Measurements from ENCODE around the gene CCN6. TPM values are rescaled to one million over a fixed set of nuclear protein-coding genes. Genes with fewer than 3 reads are reported as not detected.

The CCN6 gene
- total RNA-seq, 1 experiment from 2014 or later: not detected

DNA sequence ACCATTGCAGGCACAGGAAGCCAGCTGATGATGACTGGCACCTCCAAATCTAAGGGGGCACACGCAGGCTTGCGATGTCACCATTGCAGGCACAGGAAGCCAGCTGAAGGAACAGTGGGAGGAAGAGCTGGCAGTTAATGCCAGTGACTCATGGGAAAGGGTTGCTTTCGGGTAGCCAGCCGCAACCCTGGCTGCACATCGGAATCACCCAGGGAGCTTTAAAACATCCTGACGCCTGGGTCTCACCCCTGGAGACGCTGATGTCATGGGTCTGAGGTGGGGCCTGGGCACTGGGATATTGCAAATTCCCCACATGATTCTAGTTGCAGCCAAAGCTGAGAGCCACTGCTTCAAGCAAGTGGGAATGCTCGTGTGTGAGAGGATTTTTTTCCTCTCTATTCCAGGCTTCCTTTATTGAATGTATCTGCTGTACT is 16.1 kb upstream of the CCN6 start:
- Histone ChIP-seq H3K9me3 (ENCODE audit: control insufficient read depth, low read depth, low read length) (no peaks in the 10 kb centered on the region), H3K14ac (ENCODE audit: insufficient read depth, low read length) (no peak overlapping the region), H2BK120ac (ENCODE audit: low read depth, low read length, poor library complexity, severe bottlenecking) (no peak overlapping the region), H2BK20ac (ENCODE audit: low read depth, low read length, poor library complexity, severe bottlenecking) (no peak overlapping the region), H2AFZ (ENCODE audit: low read length) (no peak overlapping the region), H3K4me1 (ENCODE audit: insufficient read depth, low read length) (peaks cover 4% of the 10 kb centered on the region; the same call in 1 of the 2 replicates), H2BK5ac (ENCODE audit: insufficient read length, low read length) (no peak overlapping the region), H3K9ac (ENCODE audit: extremely low read depth, insufficient read length, low read length) (no peak overlapping the region), H3K79me1 (ENCODE audit: insufficient read depth, low read depth, low read length, poor library complexity, severe bottlenecking) (no peaks in the 10 kb centered on the region), H3K23me2 (ENCODE audit: insufficient read length, low read depth, low read length, poor library complexity, severe bottlenecking) (no peaks in the 10 kb centered on the region), H4K8ac (replicated peaks; ENCODE audit: insufficient read length, low read depth, low read length) (no peak overlapping the region), H4K91ac (ENCODE audit: insufficient read length, low read depth, low read length) (no peak overlapping the region), H2BK12ac (ENCODE audit: insufficient read length, low read depth, low read length) (no peak overlapping the region), H2BK15ac (ENCODE audit: low read depth, low read length) (no peak overlapping the region), H4K5ac (ENCODE audit: insufficient read length, low read depth, low read length) (no peak overlapping the region), H3K18ac (ENCODE audit: insufficient read length, low read depth, low read length) (no peak overlapping the region), H2AK5ac (ENCODE audit: insufficient read length, low read length) (no peak overlapping the region), H3K27me3 (ENCODE audit: insufficient read depth, low read length) (no peaks in the 10 kb centered on the region), H3T11ph (ENCODE audit: low read length) (no peak overlapping the region), H3K56ac (ENCODE audit: insufficient read length, low read depth, low read length) (no peak overlapping the region), H3K79me2 (ENCODE audit: insufficient read depth, low read length) (no peaks in the 10 kb centered on the region), H3K4me2 (ENCODE audit: insufficient read depth, insufficient read length, low read length) (no peak overlapping the region), H3K27ac (ENCODE audit: insufficient read length, low read depth, low read length) (no peak overlapping the region), H4K20me1 (ENCODE audit: control insufficient read depth, insufficient read depth, insufficient read length) (no peaks in the 10 kb centered on the region), H3K4ac (ENCODE audit: low read depth, low read length) (no peak overlapping the region), H3K23ac (ENCODE audit: insufficient read length, low read depth, low read length) (no peak overlapping the region)
- no CpG with 5 or more reads among the region's 8 CpGs for WGBS (ENCODE audit: extremely low coverage, insufficient read length, low lambda C conversion rate)
- TF ChIP-seq, protein P1, sequence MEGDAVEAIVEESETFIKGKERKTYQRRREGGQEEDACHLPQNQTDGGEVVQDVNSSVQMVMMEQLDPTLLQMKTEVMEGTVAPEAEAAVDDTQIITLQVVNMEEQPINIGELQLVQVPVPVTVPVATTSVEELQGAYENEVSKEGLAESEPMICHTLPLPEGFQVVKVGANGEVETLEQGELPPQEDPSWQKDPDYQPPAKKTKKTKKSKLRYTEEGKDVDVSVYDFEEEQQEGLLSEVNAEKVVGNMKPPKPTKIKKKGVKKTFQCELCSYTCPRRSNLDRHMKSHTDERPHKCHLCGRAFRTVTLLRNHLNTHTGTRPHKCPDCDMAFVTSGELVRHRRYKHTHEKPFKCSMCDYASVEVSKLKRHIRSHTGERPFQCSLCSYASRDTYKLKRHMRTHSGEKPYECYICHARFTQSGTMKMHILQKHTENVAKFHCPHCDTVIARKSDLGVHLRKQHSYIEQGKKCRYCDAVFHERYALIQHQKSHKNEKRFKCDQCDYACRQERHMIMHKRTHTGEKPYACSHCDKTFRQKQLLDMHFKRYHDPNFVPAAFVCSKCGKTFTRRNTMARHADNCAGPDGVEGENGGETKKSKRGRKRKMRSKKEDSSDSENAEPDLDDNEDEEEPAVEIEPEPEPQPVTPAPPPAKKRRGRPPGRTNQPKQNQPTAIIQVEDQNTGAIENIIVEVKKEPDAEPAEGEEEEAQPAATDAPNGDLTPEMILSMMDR (conservative IDR thresholded peaks at IDR 0.05): no peak
- H3K4me1 Mint-ChIP-seq: peaks cover 9 to 10% of the 10 kb centered on the region in 2 experiments
- H3K36me3 Mint-ChIP-seq (ENCODE audit: insufficient read depth in 1 of 3, low read depth in 3 of 3): no peaks in the 10 kb centered on the region; a peak in 1 of 7 replicates
- H3K27me3 Mint-ChIP-seq (ENCODE audit: low read depth): no peaks in the 10 kb centered on the region; the same call in 1 of the 2 replicates
- H3K4me3 Mint-ChIP-seq: no peak overlapping the region
- no peak overlapping the region for H3K27ac Mint-ChIP-seq
- DNase-seq: no peak
- no peaks in the 10 kb centered on the region for H3K9me3 Mint-ChIP-seq
